Epithelial cell of esophagus (primary cell): ENCODE results near the gene DNAJC16.

Experiments
- DNase-seq: peaks from one replicate; pipeline ENCODE4 v3.0.0; 2010; ENCODE audit warnings: low read depth
- H3K4me3 ChIP-seq: 2 replicates; pipeline ENCODE4 v1.5.1; 2011; ENCODE audit warnings: mild to moderate bottlenecking, low read length, control low read depth
- CTCF ChIP-seq: IDR thresholded peaks from 2 replicates; pipeline ENCODE4 v1.5.1; 2011; ENCODE audit warnings: low read depth, mild to moderate bottlenecking, low read length, control low read depth, inconsistent platforms; ENCODE audit not compliant: insufficient read depth; ENCODE audit errors: missing control alignments

DNAJC16 gene

GRCh38 chr1:15522551-15522950 is 4.1 kb upstream of the DNAJC16 start:
- DNase-seq = no peak
- TF ChIP-seq CTCF = no peak
- no peak overlapping the region for H3K4me3 ChIP-seq

- no peak for DNase-seq
- H3K4me3 ChIP-seq = peak overlapping the region; percentile 54
- no peak for TF ChIP-seq CTCF
Measured at GRCh38 chr1:15523104-15524020, 3.3 kb upstream of the DNAJC16 start.

- no peak for DNase-seq
- TF ChIP-seq CTCF = no peak
- H3K4me3 ChIP-seq = peak within 1 kb of the TSS; percentile 79
Measured at GRCh38 chr1:15524021-15524282, 2.7 kb upstream of the DNAJC16 start, which contains the start of gene CASP9. CASP9 (minus strand) TSS chr1:15524215; CDS start chr1:15524200, 15 bp downstream.

- peak overlapping the region; percentile 55 for H3K4me3 ChIP-seq
- TF ChIP-seq CTCF = no peak
- DNase-seq = peak; percentile 99
Measured at GRCh38 chr1:15524283-15525049, 2.2 kb upstream of the DNAJC16 start.

GRCh38 chr1:15525050-15526020 is 1.3 kb upstream of the DNAJC16 start:
- DNase-seq = peak; percentile 6
- no peak for TF ChIP-seq CTCF
- peak overlapping the region; percentile 79 for H3K4me3 ChIP-seq

- no peak for DNase-seq
- TF ChIP-seq CTCF = no peak
- peak overlapping the region; percentile 79 for H3K4me3 ChIP-seq
Measured at GRCh38 chr1:15526021-15526489, 593 bp upstream of the DNAJC16 start.
